Activated CD4-positive, alpha-beta T cell treated with anti-CD3 and anti-CD28 coated beads, Interleukin-2, amount 10 ng/mL, durations not matched to agents 7 days and 5 days (primary cell): ENCODE results near the gene GEMIN2. TPM values are rescaled to one million over a fixed set of nuclear protein-coding genes. Genes with fewer than 3 reads are reported as not detected.
"Not testable (repeated sequence)": the region's sequence is repeated elsewhere in the genome, so short reads cannot be mapped to it uniquely, and the experiment has no call there.

ENCODE experiments used
- CTCF ChIA-PET: fragments of 350-600 bp; sonication (Branson Sonifier 250); formaldehyde crosslinking; loops from one replicate; lab custom pipeline; 2021; ENCODE audit warnings: antibody characterized with exemption; lab: Charles Lee
- POLR2A ChIA-PET: fragments of 350-600 bp; sonication (Branson Sonifier 250); formaldehyde crosslinking; loops from one replicate; lab custom pipeline; 2021; ENCODE audit warnings: antibody characterized with exemption; lab: Charles Lee
- DNase-seq: peaks from one replicate; pipeline ENCODE4 v3.0.0-alpha.2; 2020
- H3K27ac Mint-ChIP-seq: one replicate; pipeline ENCODE4 v1.8.0; 2021; ENCODE audit warnings: mild to moderate bottlenecking, moderate library complexity, mixed read lengths
- H3K27me3 Mint-ChIP-seq: one replicate; pipeline ENCODE4 v1.8.0; 2021; ENCODE audit warnings: mixed read lengths
- H3K36me3 Mint-ChIP-seq: one replicate; pipeline ENCODE4 v1.8.0; 2021; ENCODE audit warnings: low read depth, mixed read lengths
- H3K4me1 Mint-ChIP-seq: one replicate; pipeline ENCODE4 v1.8.0; 2021; ENCODE audit warnings: mixed read lengths
- H3K4me3 Mint-ChIP-seq: one replicate; pipeline ENCODE4 v1.8.0; 2021; ENCODE audit warnings: mild to moderate bottlenecking, moderate library complexity, mixed read lengths
- H3K9me3 Mint-ChIP-seq: one replicate; pipeline ENCODE4 v1.8.0; 2021; ENCODE audit warnings: mixed read lengths
- total RNA-seq, 2 experiments: library from RNA; stranded (reverse); gene quantifications; one replicate each; pipeline ENCODE4 v1.2.3, GENCODE V29; 2021

Gene GEMIN2
- 10 to 100 TPM; 20.4 to 21.2 TPM for total RNA-seq

- peaks cover 6% of the 10 kb centered on the region for H3K36me3 Mint-ChIP-seq
- no peaks in the 10 kb centered on the region for H3K9me3 Mint-ChIP-seq
- peak within 1 kb of the TSS; percentile 87 for H3K27ac Mint-ChIP-seq
- H3K4me1 Mint-ChIP-seq: peaks cover 31% of the 10 kb centered on the region
- CTCF ChIA-PET: interaction anchor here (0.5 to 1.4 kb wide), 6 partner anchors 9 to 56 kb away, joined by 3 to 4 read pairs (median 3); partner anchors contain the start of gene TRAPPC6B
- POLR2A ChIA-PET: interaction anchor here (0.5 to 1.3 kb wide), 4 partner anchors 12 to 61 kb away, joined by 3 to 5 read pairs (median 3); partner anchors contain the start of gene PNN
- peak within 1 kb of the TSS; percentile 83 for H3K4me3 Mint-ChIP-seq
- DNase-seq: peak; percentile 95
- no peaks in the 10 kb centered on the region for H3K27me3 Mint-ChIP-seq
Observed at GRCh38 chr14:39114073-39114838, at the start of gene GEMIN2. Gene GEMIN2 (plus strand): TSS chr14:39114323. CDS start chr14:39114339, 16 bp downstream.

- H3K36me3 Mint-ChIP-seq: peaks cover 45% of the 10 kb centered on the region
- POLR2A ChIA-PET, H3K27me3 Mint-ChIP-seq, DNase-seq, H3K4me3 Mint-ChIP-seq, H3K4me1 Mint-ChIP-seq, H3K27ac Mint-ChIP-seq, CTCF ChIA-PET, H3K9me3 Mint-ChIP-seq: not testable (repeated sequence)
Observed at GRCh38 chr14:39069169-39069805, 44.8 kb upstream of the GEMIN2 start.

- Mint-ChIP-seq H3K9me3 (no peaks in the 10 kb centered on the region), H3K36me3 (peaks cover 42% of the 10 kb centered on the region), H3K4me3 (no peak overlapping the region), H3K4me1 (no peaks in the 10 kb centered on the region), H3K27ac (no peak overlapping the region), H3K27me3 (no peaks in the 10 kb centered on the region)
- POLR2A ChIA-PET: no interaction called here
- no peak for DNase-seq
- CTCF ChIA-PET: no interaction called here
Observed at GRCh38 chr14:39069923-39070322, 44.2 kb upstream of the GEMIN2 start.

GRCh38 chr14:39071096-39071495 lies 43.0 kb upstream of the GEMIN2 start:
- Mint-ChIP-seq H3K4me3 (no peak overlapping the region), H3K27me3 (no peaks in the 10 kb centered on the region), H3K4me1 (no peaks in the 10 kb centered on the region), H3K36me3 (peaks cover 43% of the 10 kb centered on the region), H3K27ac (no peak overlapping the region), H3K9me3 (no peaks in the 10 kb centered on the region)
- no peak for DNase-seq
- ChIA-PET POLR2A (no interaction called here), CTCF (no interaction called here)

- Mint-ChIP-seq H3K27ac (no peak overlapping the region), H3K4me1 (no peaks in the 10 kb centered on the region), H3K36me3 (peaks cover 47% of the 10 kb centered on the region), H3K9me3 (no peaks in the 10 kb centered on the region), H3K4me3 (no peak overlapping the region), H3K27me3 (no peaks in the 10 kb centered on the region)
- CTCF ChIA-PET: interaction anchor here (0.6 to 1.1 kb wide), 4 partner anchors 35 to 249 kb away, joined by 3 read pairs; no protein-coding TSS in a partner anchor
- no peak for DNase-seq
- POLR2A ChIA-PET: no interaction called here
Observed at GRCh38 chr14:39080886-39081285, 33.2 kb upstream of the GEMIN2 start.

DNA sequence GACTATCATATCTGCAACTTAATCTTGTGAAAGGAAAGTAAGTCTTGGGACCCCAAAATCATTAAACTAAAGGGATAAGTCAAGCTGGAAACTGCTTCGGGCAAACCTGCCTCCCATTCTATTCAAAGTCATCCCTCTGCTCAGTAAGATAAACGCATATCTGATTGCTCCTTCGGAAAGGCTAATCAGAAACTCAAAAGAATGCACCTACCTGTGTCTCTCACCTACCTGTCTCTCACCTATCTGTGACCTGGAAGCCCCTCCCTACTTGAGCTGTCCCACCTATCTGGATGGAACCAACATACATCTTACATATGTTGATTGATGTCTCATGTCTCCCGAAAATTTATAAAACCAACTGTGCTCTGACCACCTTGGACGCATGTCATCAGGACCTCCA lies 31.0 kb upstream of the GEMIN2 start:
- Mint-ChIP-seq H3K27ac (no peak overlapping the region), H3K9me3 (no peaks in the 10 kb centered on the region), H3K4me1 (peaks cover 2% of the 10 kb centered on the region), H3K27me3 (no peaks in the 10 kb centered on the region), H3K4me3 (no peak overlapping the region), H3K36me3 (peaks cover 46% of the 10 kb centered on the region)
- no peak for DNase-seq
- POLR2A ChIA-PET: no interaction called here
- CTCF ChIA-PET: interaction anchor here (0.6 kb wide), 1 partner anchor 19 kb away, joined by 3 read pairs; no protein-coding TSS in a partner anchor

- peaks cover 51% of the 10 kb centered on the region for H3K36me3 Mint-ChIP-seq
Observed at GRCh38 chr14:39085933-39086332, 28.2 kb upstream of the GEMIN2 start.

GRCh38 chr14:39087493-39087892 lies 26.6 kb upstream of the GEMIN2 start:
- POLR2A ChIA-PET: no interaction called here
- CTCF ChIA-PET: no interaction called here
- DNase-seq: no peak
- no peak overlapping the region for H3K4me3 Mint-ChIP-seq
- peaks cover 14% of the 10 kb centered on the region for H3K4me1 Mint-ChIP-seq
- H3K27ac Mint-ChIP-seq: no peak overlapping the region
- no peaks in the 10 kb centered on the region for H3K27me3 Mint-ChIP-seq
- no peaks in the 10 kb centered on the region for H3K9me3 Mint-ChIP-seq
- peaks cover 63% of the 10 kb centered on the region for H3K36me3 Mint-ChIP-seq

More at GRCh38 chr14:39085933-39086332, 28.2 kb upstream of the GEMIN2 start:
- peaks cover 4% of the 10 kb centered on the region for H3K4me1 Mint-ChIP-seq
- ChIA-PET POLR2A (no interaction called here), CTCF (no interaction called here)
- no peaks in the 10 kb centered on the region for H3K9me3 Mint-ChIP-seq
- no peaks in the 10 kb centered on the region for H3K27me3 Mint-ChIP-seq
- no peak overlapping the region for H3K4me3 Mint-ChIP-seq
- no peak overlapping the region for H3K27ac Mint-ChIP-seq
- no peak for DNase-seq

- Mint-ChIP-seq H3K4me3 (no peak overlapping the region), H3K27ac (no peak overlapping the region), H3K4me1 (peaks cover 22% of the 10 kb centered on the region), H3K36me3 (peaks cover 55% of the 10 kb centered on the region), H3K9me3 (no peaks in the 10 kb centered on the region), H3K27me3 (no peaks in the 10 kb centered on the region)
- ChIA-PET CTCF (no interaction called here), POLR2A (no interaction called here)
- no peak for DNase-seq
Observed at GRCh38 chr14:39090548-39091111, 23.5 kb upstream of the GEMIN2 start.

DNA sequence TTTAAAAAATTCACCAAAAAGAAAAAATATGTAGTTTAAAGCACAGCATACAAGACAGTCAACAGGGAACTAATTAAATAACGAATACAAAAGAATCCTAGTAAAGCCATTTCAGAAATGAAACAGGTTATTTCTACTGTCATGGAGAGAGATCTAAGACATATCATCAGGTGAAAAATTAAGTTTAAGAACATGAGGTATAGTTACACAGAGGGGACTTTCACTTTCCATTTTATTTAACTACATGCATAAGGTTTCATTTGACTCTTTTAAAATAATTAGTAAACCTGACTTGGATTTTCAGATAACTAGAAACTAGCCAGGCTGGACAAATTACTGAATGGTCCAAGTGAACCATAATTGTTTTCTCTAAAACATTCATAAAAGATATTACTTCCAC lies 22.4 kb upstream of the GEMIN2 start:
- no peaks in the 10 kb centered on the region for H3K27me3 Mint-ChIP-seq
- ChIA-PET CTCF (no interaction called here), POLR2A (no interaction called here)
- peak overlapping the region; percentile 79 for H3K27ac Mint-ChIP-seq
- peaks cover 53% of the 10 kb centered on the region for H3K36me3 Mint-ChIP-seq
- H3K4me3 Mint-ChIP-seq: peak overlapping the region; percentile 4
- DNase-seq: no peak
- H3K9me3 Mint-ChIP-seq: no peaks in the 10 kb centered on the region
- peaks cover 24% of the 10 kb centered on the region for H3K4me1 Mint-ChIP-seq

- peaks cover 46% of the 10 kb centered on the region for H3K36me3 Mint-ChIP-seq
- H3K27ac Mint-ChIP-seq: no peak overlapping the region
- no peaks in the 10 kb centered on the region for H3K9me3 Mint-ChIP-seq
- no peak overlapping the region for H3K4me3 Mint-ChIP-seq
- DNase-seq: no peak
- POLR2A ChIA-PET: no interaction called here
- H3K4me1 Mint-ChIP-seq: peaks cover 35% of the 10 kb centered on the region
- no peaks in the 10 kb centered on the region for H3K27me3 Mint-ChIP-seq
- CTCF ChIA-PET: no interaction called here
Observed at GRCh38 chr14:39094515-39094914, 19.6 kb upstream of the GEMIN2 start.

- Mint-ChIP-seq H3K27me3 (no peaks in the 10 kb centered on the region), H3K9me3 (no peaks in the 10 kb centered on the region), H3K4me1 (peaks cover 42% of the 10 kb centered on the region), H3K27ac (peak overlapping the region; percentile 38), H3K36me3 (peaks cover 27% of the 10 kb centered on the region), H3K4me3 (no peak overlapping the region)
- ChIA-PET POLR2A (interaction anchor here (0.6 to 1.4 kb wide), 2 partner anchors 73 to 265 kb away, joined by 3 to 4 read pairs; partner anchors contain the start of gene TRAPPC6B), CTCF (interaction anchor here (1.2 to 2.1 kb wide), 2 partner anchors 14 to 41 kb away, joined by 5 to 6 read pairs; no protein-coding TSS in a partner anchor)
- DNase-seq: no peak
Observed at GRCh38 chr14:39097159-39097558, 17.0 kb upstream of the GEMIN2 start.

DNA sequence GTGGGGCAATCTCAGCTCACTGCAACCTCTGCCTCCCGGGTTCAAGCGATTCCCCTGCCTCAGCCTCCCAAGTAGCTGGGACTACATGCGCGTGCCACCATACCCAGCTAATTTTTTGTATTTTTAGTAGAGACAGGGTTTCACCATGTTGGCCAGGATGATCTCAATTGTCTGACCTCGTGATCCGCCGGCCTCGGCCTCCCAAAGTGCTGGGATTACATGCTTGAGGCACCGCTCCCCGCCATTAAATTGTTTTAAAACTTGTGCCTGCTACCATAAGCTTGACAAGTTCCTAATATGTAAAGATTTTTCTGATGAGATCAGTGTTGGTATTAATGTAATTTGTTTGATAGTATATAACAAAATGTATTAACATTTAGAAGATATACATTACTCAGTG lies 14.9 kb upstream of the GEMIN2 start:
- peaks cover 52% of the 10 kb centered on the region for H3K4me1 Mint-ChIP-seq
- H3K27me3 Mint-ChIP-seq, H3K9me3 Mint-ChIP-seq, H3K4me3 Mint-ChIP-seq, POLR2A ChIA-PET, DNase-seq, H3K27ac Mint-ChIP-seq: not testable (repeated sequence)
- H3K36me3 Mint-ChIP-seq: peaks cover 27% of the 10 kb centered on the region
- CTCF ChIA-PET: interaction anchor here (0.7 to 2.1 kb wide), 2 partner anchors 11 to 12 kb away, joined by 4 to 6 read pairs; no protein-coding TSS in a partner anchor
